PC-9 (cell line): ENCODE data around the gene TXNDC2.

Experiments
- CTCF ChIP-seq: fragments of 200-600 bp; sonication (generic); conservative IDR thresholded peaks from 2 replicates; pipeline ENCODE4 v1.6.1; 2017; ENCODE audit warnings: mixed run types, antibody characterized with exemption, mild to moderate bottlenecking, moderate library complexity
- EZH2 ChIP-seq: fragments of 200-600 bp; sonication (generic); IDR thresholded peaks from 2 replicates; pipeline ENCODE4 v1.8.0; 2017; ENCODE audit warnings: antibody characterized with exemption, low read depth

DNA sequence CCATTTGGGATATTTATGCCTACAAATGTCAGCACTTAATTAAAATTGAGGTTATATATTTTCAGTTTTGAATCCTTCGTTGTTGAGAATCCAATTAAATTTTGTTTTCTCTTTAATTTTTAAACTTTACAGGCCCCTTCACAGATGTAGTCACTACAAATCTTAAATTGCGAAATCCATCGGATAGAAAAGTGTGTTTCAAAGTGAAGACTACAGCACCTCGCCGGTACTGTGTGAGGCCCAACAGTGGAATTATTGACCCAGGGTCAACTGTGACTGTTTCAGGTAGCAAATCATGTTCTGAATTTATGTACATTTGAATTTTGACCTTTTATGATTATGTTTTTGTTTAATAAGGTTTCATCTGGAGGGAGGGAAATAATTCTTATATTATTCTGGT lies 45.9 kb downstream of the TXNDC2 start:
- TF ChIP-seq EZH2 (no peak), CTCF (no peak)
